Measurements from ENCODE around the gene THRSP. TPM values are rescaled to one million over a fixed set of nuclear protein-coding genes. Genes with fewer than 3 reads are reported as not detected.
A peak's percentile ranks its signal among the peaks of the same experiment; 100 is the strongest.

The THRSP gene
- total and polyA plus RNA-seq, 2 of the 4 experiments (the other 2 are of a cell fraction), result not detected

- H4K91ac ChIP-seq (ENCODE audit: insufficient read depth, low read depth, low read length), result no peak within 1 kb of the TSS
- dilution Hi-C loops (cut with HindIII; ENCODE audit: low sequenced_read_pairs, unreplicated experiment), result no loop called here
- no peak within 1 kb of the TSS for H2BK20ac ChIP-seq (ENCODE audit: low read depth, low read length)
- H3K9me1 ChIP-seq (ENCODE audit: insufficient read depth, low read length), result peaks cover 6% of the 10 kb centered on the region
- TF ChIP-seq FOS (IDR thresholded peaks at IDR 0.05; ENCODE audit: low read depth, low read length), result no peak
- intact Hi-C loops (cut with micrococcal nuclease), result no loop called here
- H3K9ac ChIP-seq (ENCODE audit: low read depth, low read length), result peak within 1 kb of the TSS; percentile 32
- CTCF ChIA-PET, result no interaction called here
- peak within 1 kb of the TSS; percentile 74 for H2AK9ac ChIP-seq (replicated peaks; ENCODE audit: low read depth, low read length, poor library complexity)
- H3K14ac ChIP-seq (replicated peaks; ENCODE audit: low read depth, low read length), result peak within 1 kb of the TSS; percentile 29; the same call in 1 of the 2 replicates
- H2BK5ac ChIP-seq (ENCODE audit: low read depth, low read length, poor library complexity, severe bottlenecking), result no peak within 1 kb of the TSS
- H3K4me3 ChIP-seq (ENCODE audit: insufficient read depth, low read depth, low read length), result peak within 1 kb of the TSS; percentile 25
- POLR2A ChIA-PET (ENCODE audit: unreplicated experiment), result no interaction called here
- DNase-seq (no peak), ATAC-seq (ENCODE audit: low read depth) (peak; percentile 73)
- no peak within 1 kb of the TSS; the same call in 1 of the 2 replicates for H2BK120ac ChIP-seq (ENCODE audit: low read depth, low read length)
- H2AK5ac ChIP-seq (ENCODE audit: low read depth, low read length), result no peak within 1 kb of the TSS
- in situ Hi-C loops (cut with MboI; ENCODE audit: low sequenced_read_pairs), result no loop called here
- no peak within 1 kb of the TSS for H3K23ac ChIP-seq (ENCODE audit: low read depth, low read length)
- no peaks in the 10 kb centered on the region for H3K79me1 ChIP-seq (ENCODE audit: low read depth in 1 of 2, low read length in 2 of 2)
- no peak within 1 kb of the TSS for H4K5ac ChIP-seq (ENCODE audit: low read depth, low read length)
- H4K8ac ChIP-seq (ENCODE audit: low read depth in 2 of 2, low read length in 2 of 2), result no peak within 1 kb of the TSS; a peak in 1 of 4 replicates
- no peak within 1 kb of the TSS for H3K27ac ChIP-seq (ENCODE audit: insufficient read depth, low read length)
- no TSS peak for BruUV-seq (replicated peaks)
- H3K18ac ChIP-seq (ENCODE audit: low read depth, low read length), result no peak within 1 kb of the TSS
- no peak within 1 kb of the TSS for H3K4ac ChIP-seq (ENCODE audit: low read depth, low read length)
- H3K4me2 ChIP-seq (ENCODE audit: low read depth, low read length), result peak within 1 kb of the TSS; percentile 65
- H2AFZ ChIP-seq (replicated peaks; ENCODE audit: low read length, poor library complexity), result peak within 1 kb of the TSS; percentile 95
- no peak within 1 kb of the TSS for H3K56ac ChIP-seq (ENCODE audit: extremely low read depth, insufficient read depth, low read length)
- H2BK15ac ChIP-seq (ENCODE audit: low read depth, low read length), result no peak within 1 kb of the TSS
- no peaks in the 10 kb centered on the region for H3K27me3 ChIP-seq (ENCODE audit: control insufficient read depth, insufficient read depth, low read length)
- 9% methylated on average over 23 of the region's 37 CpGs; no CpG with 5 or more reads in 1 of the 2 experiments for WGBS, 2 experiments (ENCODE audit: extremely low coverage in 2 of 2, insufficient read length in 1 of 2)
- H4K20me1 ChIP-seq (ENCODE audit: insufficient read depth, low read length), result no peaks in the 10 kb centered on the region
- no peaks in the 10 kb centered on the region for H3K9me3 ChIP-seq (ENCODE audit: control insufficient read depth, insufficient read depth, low read length)
- no peaks in the 10 kb centered on the region; the same call in 1 of the 2 replicates for H3K4me1 ChIP-seq (ENCODE audit: control insufficient read depth, insufficient read depth, low read length)
- no peaks in the 10 kb centered on the region for H3K36me3 ChIP-seq (ENCODE audit: control insufficient read depth, insufficient read depth, low read length)
Observed at GRCh38 chr11:78022397-78023396, 41.0 kb upstream of the THRSP start, which contains the start of gene KCTD14. TSS of gene KCTD14 (minus strand) at chr11:78023276. CDS start at chr11:78023249, 27 bp downstream.

Data from IMR-90 (cell line).